NCI-H526 treated with DMSO at 0.1 percent for 48 hours (cell line): ENCODE data around the gene MED27.

ENCODE experiments used
- DNase-seq: peaks from one replicate; lab custom pipeline; 2025; lab: John Stamatoyannopoulos, UW

The MED27 gene

DNA sequence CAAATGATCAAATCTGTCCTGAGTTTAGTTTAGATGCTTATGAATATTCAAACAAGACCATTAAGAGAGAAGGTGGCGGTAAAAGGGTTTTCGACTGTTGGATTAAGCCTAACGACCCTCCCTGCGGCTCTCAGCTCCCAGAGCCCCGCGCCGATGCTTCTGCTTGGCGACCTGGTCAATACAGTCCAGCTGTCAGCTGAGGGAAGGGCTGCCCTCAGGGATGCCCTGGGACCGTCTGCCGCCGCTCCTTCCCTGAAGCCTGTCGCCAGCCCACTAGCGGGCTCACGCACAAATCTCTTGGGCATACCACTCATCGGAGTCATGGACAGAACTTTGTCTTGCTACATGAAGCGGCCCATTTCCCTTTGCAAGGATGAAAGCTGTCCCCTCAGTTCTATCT lies 203.2 kb downstream of the MED27 start:
- DNase-seq, result no peak

DNA sequence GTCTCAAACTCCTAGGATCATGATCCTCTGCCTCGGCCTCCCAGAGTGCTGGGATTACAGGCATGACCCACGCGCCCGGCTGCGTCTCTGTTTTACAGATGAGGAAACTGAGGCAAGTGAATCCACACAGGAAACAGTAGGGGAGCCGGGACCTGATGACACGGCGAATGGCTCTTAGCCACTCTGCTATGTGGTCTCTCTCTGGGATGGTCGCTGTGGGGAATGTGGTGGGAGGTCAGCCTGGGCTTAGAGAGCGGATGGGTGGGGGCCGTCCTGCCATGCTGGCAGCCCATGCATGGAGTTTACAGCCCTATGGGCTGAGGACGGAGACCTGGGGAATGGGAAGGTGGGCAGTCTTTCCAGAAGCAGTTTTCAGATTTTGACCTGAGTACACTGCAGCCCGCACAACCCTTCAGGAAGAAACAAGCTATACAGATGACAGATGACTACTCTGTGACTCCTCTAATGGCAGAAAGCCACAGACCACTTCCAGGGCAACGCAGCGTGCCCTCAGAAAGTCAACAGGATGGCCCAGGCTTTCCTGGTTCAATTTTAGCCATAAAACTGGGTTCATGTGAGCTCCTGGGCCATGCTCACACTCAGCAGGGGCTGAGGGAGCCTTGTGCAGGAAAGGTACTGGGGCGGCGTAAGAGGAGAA lies 203.7 kb downstream of the MED27 start:
- no peak for DNase-seq

DNA sequence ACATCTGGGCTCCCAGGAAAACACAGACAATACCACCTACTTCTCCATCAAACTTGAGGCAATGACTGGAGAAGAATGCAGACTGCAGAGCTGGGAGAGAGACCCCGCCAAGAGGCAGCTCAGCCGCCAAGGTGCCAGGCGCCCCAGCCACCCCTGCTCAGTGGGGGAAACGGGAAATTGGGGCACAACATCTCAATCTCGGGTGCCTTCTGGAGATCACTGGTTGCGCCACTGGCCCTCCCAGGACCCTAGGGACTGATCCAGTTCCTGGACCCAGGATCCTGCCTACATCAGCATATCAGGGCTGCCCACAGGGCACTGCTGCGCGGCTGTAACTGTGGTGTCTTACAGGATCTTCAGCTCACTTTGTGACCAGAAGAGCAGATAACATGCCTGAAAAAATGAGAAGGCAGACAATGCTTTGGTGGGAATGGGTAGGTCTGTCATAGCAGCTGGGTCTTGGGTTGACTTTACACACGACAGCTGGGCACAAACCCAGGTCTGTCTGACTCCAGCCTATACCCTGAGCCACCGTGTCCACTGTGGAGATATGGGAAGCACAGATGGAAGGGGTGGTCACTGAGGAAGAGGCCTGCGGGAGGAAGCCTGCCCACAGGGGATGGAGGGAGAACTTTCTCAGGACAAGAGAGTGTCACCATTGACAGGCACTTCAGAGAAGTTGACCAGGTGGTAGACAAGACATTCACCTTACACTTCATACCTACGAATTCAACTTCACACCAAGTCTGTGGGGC lies 204.6 kb downstream of the MED27 start:
- no peak for DNase-seq

GRCh38 chr9:131874447-131874846 lies 205.2 kb downstream of the MED27 start:
- DNase-seq, result no peak

DNA sequence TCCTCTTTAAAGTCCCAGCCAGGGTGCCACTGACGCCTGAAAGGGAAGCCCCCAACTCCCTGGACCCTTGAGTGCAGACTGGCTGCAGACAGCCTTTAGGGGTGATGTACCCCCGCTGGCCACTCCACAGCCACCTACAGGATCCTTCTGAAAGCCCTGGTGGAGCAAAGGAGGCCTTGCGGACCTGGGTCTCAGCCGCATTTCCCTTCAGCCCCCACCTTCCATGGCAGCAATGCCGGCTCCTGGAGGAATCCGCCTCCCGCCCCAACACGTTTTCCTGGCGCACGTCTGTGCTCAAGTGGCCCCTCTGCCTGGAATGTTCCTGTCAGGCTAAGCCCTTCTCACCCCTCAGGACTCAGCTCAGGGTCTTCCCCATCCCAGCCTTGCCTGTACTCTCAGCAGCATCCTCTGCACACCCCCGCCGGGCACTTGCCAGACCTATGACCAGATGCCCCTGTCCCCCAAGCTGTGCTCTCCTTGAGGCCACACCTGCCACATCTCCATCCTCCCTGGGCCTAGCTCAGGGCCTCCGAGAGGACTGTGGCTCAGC lies 205.7 kb downstream of the MED27 start:
- DNase-seq, result no peak

GRCh38 chr9:131873335-131873734 lies 206.3 kb downstream of the MED27 start:
- no peak for DNase-seq

DNA sequence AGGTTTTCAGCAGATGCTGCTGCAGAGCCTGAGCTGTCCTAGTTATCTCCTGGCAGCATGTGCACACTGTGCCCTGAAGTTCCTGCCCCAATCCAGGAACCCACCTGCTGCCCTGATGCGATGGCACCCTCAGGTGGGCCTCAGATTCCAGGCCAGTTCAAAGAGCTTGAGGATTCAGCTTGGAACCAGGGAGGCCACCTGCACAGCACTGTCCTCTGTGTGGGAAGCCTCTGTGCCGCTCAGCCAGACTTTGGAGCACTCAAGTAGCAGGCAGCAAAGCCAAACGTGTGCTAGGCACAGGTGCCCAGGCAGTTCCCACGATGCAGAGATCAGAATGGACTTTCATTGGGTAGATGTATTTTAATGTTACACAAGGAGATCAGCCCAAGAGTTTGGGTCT lies 207.0 kb downstream of the MED27 start:
- no peak for DNase-seq

GRCh38 chr9:131872006-131872405 lies 207.7 kb downstream of the MED27 start:
- DNase-seq, result no peak

DNA sequence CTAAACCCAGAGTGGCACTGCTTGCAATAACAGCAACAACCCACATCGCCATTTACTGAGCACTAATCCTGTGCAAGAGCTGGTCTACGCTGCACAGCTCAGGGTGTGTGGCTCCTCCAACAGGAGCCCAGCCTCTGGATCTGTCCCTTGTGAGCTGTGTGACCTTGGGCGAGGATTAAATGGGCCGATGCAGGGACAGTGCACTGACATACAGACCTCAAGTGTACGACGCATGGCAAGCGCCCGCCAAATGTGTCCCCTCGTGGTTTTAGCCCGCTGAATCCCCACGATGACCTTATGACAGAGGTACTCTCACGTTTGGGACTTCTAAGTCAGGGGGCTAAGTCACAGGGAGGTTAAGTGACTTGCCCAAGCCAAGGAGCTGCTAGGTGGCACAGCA lies 209.5 kb downstream of the MED27 start:
- DNase-seq, result no peak

- DNase-seq, result no peak
Measured at GRCh38 chr9:131869348-131869747, 210.3 kb downstream of the MED27 start.

- DNase-seq, result no peak
Measured at GRCh38 chr9:131868766-131869165, 210.9 kb downstream of the MED27 start.

DNA sequence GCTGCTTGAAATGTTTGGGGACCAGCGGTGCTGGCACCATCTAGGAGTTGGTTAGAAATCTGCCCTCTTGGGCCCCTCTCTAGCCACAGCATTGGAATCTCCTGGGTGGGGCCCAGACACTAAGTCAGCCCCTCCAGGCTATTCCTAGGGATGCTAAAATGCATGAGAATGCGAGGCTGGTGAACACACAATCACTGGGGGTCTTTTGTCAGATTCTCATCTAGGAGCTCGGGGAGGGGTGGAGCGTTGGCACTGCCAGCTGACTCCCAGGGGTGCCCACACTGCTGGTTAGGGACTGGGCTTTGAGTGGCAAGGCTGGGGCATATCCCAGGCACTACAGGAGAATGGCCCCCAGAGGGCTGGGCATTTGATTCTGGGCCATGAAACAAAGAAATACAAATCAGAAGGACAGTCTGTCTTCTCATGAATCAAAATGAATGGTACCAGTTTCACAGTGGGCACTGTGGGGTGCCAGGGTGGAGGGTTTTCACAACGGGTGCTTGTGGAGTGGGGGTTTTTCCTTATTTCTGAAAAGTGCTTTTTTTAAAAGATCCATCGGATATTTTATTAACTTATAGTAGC lies 212.0 kb downstream of the MED27 start:
- DNase-seq, result no peak

DNA sequence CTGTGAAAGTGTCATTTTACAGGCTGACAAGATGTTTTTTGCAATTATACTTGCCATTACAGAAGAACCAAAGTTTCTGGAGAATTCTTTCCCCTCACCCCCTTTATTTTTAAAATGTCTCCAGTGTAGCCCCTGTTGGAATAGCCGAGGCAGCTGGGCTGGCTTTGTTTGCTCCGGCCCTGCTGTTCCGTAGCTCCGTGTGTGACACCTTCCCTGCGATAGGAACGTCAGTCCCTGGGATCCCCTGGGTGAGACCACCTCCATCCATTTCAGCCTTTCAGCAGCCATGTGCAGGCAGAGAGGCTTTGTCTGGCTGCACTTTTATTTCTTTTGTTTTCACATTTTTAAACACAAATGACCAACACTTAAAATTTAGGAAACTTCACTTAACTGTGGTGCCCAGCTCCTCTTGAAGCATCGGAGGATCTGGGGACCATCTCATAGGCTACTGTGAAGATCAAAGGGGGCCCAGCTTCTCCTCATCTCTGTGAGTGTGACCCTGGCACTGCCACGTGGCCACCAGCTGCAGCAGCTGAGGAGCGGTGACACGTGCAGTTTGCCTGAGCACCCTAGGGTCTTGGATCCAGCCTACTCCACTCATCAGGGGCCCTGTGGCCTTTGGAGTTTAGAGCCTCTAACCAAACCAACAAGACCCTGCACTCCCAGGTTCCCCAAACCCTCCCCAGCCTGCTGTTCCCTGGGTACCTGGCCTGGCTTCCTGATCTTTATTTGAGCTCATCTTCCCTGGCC lies 214.0 kb downstream of the MED27 start:
- DNase-seq, result no peak

GRCh38 chr9:131864531-131864930 lies 215.1 kb downstream of the MED27 start:
- no peak for DNase-seq

DNA sequence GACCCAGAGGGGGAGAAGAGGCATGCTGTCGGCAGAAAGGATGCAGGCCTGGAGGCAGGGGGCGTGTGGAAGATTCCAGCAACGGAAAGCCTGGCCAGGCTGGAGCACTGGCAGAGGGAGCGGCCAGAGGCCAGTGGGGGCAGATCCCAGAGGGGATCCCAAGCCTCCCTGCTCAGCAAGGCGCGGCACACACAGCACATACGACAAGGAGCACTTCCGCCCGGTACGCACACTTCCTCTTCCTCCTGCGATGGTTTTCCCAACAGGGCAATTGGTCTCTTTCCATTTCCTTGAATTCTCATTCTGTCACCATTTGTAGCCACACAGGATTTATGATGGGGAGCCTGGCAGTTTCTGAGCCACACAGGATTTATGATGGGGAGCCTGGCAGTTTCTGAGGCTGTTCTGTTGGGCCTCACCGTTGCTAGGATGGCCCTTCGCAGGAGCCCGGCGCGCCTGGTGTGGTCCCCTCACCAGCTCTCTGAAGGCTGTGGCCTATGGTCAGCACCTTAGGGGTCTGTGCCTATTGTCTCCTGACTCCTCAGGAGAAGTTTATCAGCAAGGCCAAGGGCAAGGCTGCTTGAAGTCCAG lies 216.3 kb downstream of the MED27 start:
- no peak for DNase-seq

DNA sequence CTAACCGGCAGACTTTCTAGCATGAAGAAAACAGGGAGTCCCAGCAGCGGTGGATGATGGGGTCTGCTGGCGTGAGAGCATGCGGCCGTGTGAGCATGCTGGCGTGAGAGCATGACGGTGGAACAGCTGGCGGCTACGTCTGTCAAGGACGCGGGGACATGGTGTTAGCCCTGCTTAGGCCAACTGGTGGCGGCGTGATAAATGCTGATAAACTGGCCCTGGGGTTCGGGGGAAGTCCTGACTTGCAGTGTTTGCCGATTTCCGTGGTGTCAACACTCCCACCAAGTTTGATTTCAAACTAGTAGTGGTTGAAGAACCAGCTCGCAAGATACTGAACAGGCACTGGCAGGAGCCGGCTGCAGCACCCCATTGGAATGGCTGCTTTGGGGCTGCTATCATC lies 217.4 kb downstream of the MED27 start:
- no peak for DNase-seq

GRCh38 chr9:131860430-131860829 lies 219.2 kb downstream of the MED27 start:
- no peak for DNase-seq

- DNase-seq, result no peak
Measured at GRCh38 chr9:131858147-131858546, 221.5 kb downstream of the MED27 start.

DNA sequence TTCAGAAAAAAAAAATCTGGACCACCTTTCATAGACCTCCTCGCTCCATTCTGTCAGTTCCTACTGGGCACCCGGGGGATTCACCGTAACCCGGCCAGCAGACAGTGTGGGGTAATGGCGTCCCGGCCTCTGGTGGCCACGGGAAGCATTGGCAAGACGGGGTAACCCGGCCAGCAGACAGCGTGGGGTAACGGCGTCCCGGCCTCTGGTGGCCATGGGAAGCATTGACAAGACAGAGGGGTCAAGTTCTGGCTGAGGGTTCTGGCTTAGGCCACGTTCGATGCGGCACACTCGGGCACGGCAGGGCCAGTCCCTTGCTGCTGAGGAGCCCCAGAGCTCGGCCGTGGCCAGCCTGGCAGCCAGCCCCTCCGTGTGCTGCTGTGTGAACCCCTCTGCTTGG lies 223.6 kb downstream of the MED27 start:
- DNase-seq, result no peak

DNA sequence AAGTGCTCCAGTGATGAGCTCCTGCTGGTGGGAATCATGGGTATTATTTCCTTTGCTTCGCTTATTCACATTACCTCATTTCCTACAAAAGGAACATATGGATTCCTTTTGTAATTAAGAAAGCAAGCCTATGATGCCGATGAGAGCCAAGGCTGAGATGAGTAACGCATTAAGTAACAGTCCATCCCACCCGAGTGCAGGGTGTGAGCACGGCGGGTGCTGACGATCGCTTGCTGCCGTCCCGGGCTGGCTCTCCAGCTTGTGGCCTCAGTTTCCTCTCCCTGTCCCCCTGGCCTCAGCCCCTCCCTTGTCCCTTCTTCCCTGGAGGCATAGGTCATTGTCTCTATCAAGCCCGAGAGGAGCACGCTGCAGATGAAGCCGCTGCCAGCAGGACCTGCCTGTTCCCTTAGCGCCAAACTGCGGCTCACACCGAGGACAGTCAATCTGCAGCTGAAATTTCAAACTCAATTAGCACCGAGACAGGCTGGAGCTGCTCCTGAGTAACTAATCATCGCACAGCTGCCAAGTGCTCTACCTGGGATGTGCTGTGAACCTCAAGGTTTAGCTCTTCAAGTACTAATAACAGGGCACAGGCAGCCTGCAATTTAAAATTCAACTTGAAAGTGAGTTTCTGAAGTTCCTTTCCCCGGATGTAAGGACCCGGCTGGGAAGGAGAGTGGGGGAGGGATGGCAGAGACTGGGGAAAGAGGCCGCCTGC lies 224.6 kb downstream of the MED27 start:
- no peak for DNase-seq

DNA sequence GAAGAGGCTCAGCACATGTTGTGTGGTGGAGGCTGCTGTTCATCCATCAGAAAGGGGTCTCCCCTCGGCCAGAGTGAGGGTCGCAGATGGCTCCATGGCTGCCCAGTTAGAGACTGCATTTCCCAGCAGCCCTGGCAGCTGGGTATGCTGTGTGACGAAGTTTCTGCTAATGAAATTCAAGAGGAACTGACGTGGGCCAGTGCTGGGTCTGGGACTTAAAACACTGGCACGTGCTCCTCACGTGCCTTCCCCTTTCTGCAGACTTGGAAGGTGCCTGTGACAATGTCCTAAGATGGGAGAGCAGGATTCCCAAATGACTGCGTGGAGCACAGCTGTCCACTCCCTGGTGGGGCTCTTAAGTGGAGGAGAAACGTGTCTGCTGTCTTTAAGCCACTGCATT lies 225.3 kb downstream of the MED27 start:
- DNase-seq, result no peak
